Inferior parietal cortex (tissue), 1 donor: ENCODE measurements around the gene DAD1.
"Not testable (repeated sequence)": the region's sequence is repeated elsewhere in the genome, so short reads cannot be mapped to it uniquely, and the experiment has no call there.

Source experiments
- DNase-seq: peaks from one replicate; pipeline ENCODE4 v3.0.0-alpha.2; 2016; ENCODE audit errors: extremely low spot score

DAD1 gene

GRCh38 chr14:22552001-22552826, 36.8 kb downstream of the DAD1 start:
- no peak for DNase-seq

- DNase-seq, result no peak
Measured at GRCh38 chr14:22551605-22551997, 37.4 kb downstream of the DAD1 start.

GRCh38 chr14:22549981-22550673, 38.9 kb downstream of the DAD1 start:
- DNase-seq, result no peak

DNA sequence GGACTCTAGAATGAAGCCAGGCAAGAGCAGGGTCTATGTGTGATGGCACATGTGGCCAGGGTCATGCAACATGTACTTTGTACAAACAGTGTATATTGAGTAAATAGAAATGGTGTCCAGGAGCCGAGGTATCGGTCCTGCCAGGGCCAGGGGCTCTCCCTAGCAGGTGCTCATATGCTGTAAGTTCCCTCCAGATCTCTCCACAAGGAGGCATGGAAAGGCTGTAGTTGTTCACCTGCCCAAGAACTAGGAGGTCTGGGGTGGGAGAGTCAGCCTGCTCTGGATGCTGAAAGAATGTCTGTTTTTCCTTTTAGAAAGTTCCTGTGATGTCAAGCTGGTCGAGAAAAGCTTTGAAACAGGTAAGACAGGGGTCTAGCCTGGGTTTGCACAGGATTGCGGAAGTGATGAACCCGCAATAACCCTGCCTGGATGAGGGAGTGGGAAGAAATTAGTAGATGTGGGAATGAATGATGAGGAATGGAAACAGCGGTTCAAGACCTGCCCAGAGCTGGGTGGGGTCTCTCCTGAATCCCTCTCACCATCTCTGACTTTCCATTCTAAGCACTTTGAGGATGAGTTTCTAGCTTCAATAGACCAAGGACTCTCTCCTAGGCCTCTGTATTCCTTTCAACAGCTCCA, 39.6 kb downstream of the DAD1 start:
- DNase-seq, result no peak

DNA sequence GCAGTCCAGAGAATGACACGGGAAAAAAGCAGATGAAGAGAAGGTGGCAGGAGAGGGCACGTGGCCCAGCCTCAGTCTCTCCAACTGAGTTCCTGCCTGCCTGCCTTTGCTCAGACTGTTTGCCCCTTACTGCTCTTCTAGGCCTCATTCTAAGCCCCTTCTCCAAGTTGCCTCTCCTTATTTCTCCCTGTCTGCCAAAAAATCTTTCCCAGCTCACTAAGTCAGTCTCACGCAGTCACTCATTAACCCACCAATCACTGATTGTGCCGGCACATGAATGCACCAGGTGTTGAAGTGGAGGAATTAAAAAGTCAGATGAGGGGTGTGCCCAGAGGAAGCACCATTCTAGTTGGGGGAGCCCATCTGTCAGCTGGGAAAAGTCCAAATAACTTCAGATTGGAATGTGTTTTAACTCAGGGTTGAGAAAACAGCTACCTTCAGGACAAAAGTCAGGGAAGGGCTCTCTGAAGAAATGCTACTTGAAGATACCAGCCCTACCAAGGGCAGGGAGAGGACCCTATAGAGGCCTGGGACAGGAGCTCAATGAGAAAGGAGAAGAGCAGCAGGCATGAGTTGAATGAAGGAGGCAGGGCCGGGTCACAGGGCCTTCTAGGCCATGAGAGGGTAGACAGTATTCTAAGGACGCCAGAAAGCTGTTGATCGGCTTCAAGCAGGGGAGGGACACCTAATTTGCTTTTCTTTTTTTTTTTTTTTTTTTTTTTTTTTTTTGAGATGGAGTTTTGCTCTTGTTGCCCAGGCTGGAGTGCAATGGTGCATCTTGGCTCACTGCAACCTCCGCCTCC, 40.9 kb downstream of the DAD1 start:
- no peak for DNase-seq

DNA sequence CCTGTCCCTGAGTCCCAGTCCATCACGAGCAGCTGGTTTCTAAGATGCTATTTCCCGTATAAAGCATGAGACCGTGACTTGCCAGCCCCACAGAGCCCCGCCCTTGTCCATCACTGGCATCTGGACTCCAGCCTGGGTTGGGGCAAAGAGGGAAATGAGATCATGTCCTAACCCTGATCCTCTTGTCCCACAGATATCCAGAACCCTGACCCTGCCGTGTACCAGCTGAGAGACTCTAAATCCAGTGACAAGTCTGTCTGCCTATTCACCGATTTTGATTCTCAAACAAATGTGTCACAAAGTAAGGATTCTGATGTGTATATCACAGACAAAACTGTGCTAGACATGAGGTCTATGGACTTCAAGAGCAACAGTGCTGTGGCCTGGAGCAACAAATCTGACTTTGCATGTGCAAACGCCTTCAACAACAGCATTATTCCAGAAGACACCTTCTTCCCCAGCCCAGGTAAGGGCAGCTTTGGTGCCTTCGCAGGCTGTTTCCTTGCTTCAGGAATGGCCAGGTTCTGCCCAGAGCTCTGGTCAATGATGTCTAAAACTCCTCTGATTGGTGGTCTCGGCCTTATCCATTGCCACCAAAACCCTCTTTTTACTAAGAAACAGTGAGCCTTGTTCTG, 41.6 kb downstream of the DAD1 start:
- no peak for DNase-seq

DNA sequence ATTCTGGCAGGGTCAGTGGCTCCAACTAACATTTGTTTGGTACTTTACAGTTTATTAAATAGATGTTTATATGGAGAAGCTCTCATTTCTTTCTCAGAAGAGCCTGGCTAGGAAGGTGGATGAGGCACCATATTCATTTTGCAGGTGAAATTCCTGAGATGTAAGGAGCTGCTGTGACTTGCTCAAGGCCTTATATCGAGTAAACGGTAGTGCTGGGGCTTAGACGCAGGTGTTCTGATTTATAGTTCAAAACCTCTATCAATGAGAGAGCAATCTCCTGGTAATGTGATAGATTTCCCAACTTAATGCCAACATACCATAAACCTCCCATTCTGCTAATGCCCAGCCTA, 42.3 kb downstream of the DAD1 start:
- no peak for DNase-seq

GRCh38 chr14:22545842-22546721, 42.9 kb downstream of the DAD1 start:
- no peak for DNase-seq

- DNase-seq, result no peak
Measured at GRCh38 chr14:22544881-22545420, 44.1 kb downstream of the DAD1 start.

GRCh38 chr14:22544406-22544805, 44.6 kb downstream of the DAD1 start:
- DNase-seq, result no peak

GRCh38 chr14:22543570-22544357, 45.3 kb downstream of the DAD1 start:
- DNase-seq, result not testable (repeated sequence)

DNA sequence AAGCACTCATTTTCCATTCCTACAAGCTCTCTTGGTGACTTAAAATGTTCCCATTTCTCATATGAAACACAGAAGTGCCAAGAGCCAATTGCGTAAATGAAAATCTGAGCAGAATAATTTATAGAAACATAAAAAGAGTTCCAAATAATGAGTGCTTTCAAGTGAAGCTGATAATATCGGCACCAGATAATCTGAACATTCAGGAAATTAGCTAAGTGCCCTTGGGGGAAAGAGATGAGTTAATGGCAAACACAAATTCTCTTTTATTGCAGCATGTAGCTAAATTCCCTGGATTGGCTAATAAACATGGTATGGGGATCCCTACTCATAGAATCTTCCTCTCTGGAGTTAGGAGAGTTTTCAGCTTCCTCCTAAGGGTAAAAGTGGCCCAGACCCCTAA, 46.7 kb downstream of the DAD1 start:
- no peak for DNase-seq

DNA sequence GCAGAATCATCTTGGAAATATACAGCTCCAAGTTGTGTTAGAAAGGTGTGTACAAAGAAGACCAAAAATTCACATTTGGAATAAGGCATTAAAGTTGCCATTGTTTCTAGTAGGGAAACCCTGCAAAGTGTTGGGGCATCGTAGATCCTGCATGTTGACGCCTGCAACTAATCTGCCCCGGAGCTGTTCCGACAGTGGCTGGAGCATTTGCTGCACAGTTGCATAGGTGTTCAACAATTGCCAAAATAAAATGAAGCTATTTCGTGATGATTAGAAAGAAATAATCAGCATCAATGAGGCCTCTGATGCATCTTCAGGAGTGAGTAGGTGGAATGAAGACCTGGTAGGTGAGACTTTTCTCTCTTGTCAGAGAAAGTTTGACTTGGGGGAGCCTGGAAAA, 47.3 kb downstream of the DAD1 start:
- no peak for DNase-seq

- no peak for DNase-seq
Measured at GRCh38 chr14:22540811-22541360, 48.1 kb downstream of the DAD1 start.

- no peak for DNase-seq
Measured at GRCh38 chr14:22540293-22540692, 48.7 kb downstream of the DAD1 start.

DNA sequence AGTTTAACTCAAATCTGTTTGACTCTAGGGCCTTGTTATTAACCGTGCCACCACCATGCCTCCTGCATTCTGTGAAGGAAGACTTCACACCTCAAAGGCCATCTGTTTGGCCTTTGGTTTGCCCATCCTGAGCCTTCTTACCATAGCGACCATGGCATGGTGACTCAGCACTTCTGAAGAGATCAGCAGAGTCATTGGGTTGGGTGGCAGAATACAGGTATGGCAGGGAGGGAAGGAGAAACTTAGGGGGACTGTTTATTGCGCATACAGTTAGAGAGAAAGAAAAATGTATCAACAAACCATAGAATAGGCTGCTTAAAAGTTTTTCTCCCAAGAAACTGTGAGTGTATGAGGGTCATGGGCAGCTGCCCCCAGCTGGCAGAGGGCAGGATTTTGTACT, 49.2 kb downstream of the DAD1 start:
- DNase-seq, result no peak

DNA sequence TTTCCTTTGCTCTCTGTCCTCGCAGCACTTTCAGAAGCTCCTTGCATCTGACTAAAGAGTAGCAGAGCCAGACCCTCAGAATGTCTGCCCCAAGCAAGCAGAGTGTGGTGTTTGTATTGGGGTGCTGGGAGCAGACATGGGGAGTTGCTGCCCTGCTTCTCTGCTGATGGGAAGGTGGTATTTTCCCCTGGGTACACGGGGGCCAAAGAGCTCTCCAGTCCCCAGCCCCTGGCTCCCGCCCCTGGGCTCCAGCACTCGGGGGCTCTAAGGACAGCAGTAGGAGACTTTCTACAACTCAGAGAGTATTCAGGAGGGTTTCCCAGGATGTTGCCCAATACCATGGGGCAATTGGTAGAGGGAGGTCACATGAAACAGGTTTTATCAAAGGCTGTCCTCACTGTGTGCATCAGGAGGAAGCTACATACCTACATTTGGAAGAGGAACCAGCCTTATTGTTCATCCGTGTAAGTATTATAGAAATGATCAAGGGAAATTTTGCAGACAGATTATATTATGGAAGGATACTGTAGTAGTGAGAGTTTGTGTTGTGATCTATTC, 50.3 kb downstream of the DAD1 start:
- no peak for DNase-seq

DNA sequence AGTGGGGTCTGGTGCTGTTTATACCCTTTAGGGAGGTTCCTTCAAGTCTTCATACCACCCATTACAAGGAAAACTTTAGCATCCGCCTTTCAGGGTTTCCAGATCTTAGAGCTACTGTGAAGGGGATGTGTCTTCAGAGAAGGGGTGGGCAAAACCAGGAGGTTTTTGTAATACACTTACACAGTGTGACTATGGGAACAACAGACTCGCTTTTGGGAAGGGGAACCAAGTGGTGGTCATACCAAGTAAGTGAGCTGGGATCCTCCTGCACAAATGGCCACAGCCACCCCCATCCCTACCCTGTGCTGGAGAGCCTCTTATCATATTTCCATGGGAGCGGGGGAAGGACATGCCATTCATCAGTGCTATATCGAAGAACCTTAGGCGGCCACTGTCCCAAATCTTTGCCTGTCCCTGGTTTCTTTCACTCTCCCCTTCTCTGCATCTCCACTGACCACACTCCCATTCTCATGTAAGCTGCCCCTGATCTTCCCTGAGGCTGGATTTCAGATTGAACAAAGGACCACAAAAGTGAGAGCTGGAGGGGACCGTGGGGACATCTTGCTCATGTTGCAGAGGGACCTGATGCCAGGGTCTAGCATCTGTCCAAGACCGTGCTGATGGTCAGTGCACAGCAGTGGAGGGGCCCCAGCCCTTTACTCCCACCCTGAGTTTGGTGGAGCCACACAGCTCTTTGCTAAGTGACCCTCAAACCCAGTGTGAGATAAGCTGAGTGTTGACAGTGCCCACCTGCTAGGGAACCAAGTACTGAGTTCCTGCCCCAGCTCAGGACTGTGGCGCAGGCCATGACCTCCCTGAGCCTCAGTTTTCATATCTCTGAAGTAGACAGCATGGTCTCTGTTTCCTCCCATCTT, 51.4 kb downstream of the DAD1 start:
- no peak for DNase-seq
